Endothelial cell of umbilical vein (primary cell): ENCODE measurements around the gene KCNIP3. TPM values are rescaled to one million over a fixed set of nuclear protein-coding genes. Genes with fewer than 3 reads are reported as not detected.

Source experiments
- BruUV-seq: library from RNA; stranded (reverse); fragments of 400-500 nt; replicated peaks from 2 replicates; lab custom pipeline; 2021; lab: Mats Ljungman, UMichigan
- CTCF ChIA-PET: fragments of 300-600, 350-600 bp; sonication (Branson Sonifier 250); formaldehyde crosslinking; loops from one replicate; lab custom pipeline; 2021; ENCODE audit warnings: antibody characterized with exemption, inconsistent platforms; lab: Charles Lee
- POLR2A ChIA-PET: fragments of 300-600, 350-600 bp; sonication (Branson Sonifier 250); formaldehyde crosslinking; loops from one replicate; lab custom pipeline; 2021; ENCODE audit warnings: antibody characterized with exemption, inconsistent platforms; lab: Charles Lee
- DNase-seq: peaks from one replicate; pipeline ENCODE4 v3.0.0-alpha.2; 2011; ENCODE audit warnings: low read depth, low spot score
- FAIRE-seq: peaks from 2 replicates; lab custom pipeline; 2011; peaks lifted over from hg19 to GRCh38; lab: Jason Lieb, UNC
- H2AFZ ChIP-seq: 2 replicates; pipeline ENCODE4 v1.6.0; 2012; ENCODE audit warnings: low read depth, low read length, control low read depth, inconsistent platforms
- H3K27ac ChIP-seq: 2 replicates; pipeline ENCODE4 v1.5.1; 2011; ENCODE audit warnings: low read depth, mild to moderate bottlenecking, control low read depth, low read length, moderate library complexity; ENCODE audit not compliant: insufficient read depth
- H3K27me3 ChIP-seq, 2 experiments: 2 replicates each; pipeline versions ENCODE4 v1.6.0 to v1.6.1; 2011; ENCODE audit warnings: low read length in 2 of 2, mixed read lengths in 1 of 2; ENCODE audit not compliant: control insufficient read depth in 2 of 2, insufficient read depth in 2 of 2
- H3K36me3 ChIP-seq, 2 experiments: 2 replicates in 1 of 2; 3 replicates in 1 of 2; pipeline ENCODE4 v1.5.1; 2011; ENCODE audit warnings: low read length in 2 of 2, mild to moderate bottlenecking in 1 of 2, moderate library complexity in 1 of 2; ENCODE audit not compliant: control insufficient read depth in 2 of 2, insufficient read depth in 2 of 2; ENCODE audit errors: extremely low read depth in 1 of 2
- H3K4me1 ChIP-seq: 3 replicates; pipeline ENCODE4 v1.5.1; 2011; ENCODE audit warnings: mild to moderate bottlenecking, low read length; ENCODE audit not compliant: control insufficient read depth, insufficient read depth; ENCODE audit errors: extremely low read depth
- H3K4me2 ChIP-seq: 2 replicates; pipeline ENCODE4 v1.6.1; 2011; ENCODE audit warnings: low read length, control low read depth, mixed read lengths; ENCODE audit not compliant: insufficient read depth
- H3K4me3 ChIP-seq, 3 experiments: fragments of 200-600 bp in 1 of 3; sonication (generic), shearing (Covaris generic) in 1 of 3; replicated peaks in 1 of 3; 2 replicates each; pipeline ENCODE4 v1.5.1; 2011 to 2016; ENCODE audit warnings: control low read depth in 3 of 3, low read length in 3 of 3, mild to moderate bottlenecking in 2 of 3, inconsistent platforms in 1 of 3, low read depth in 1 of 3, moderate library complexity in 1 of 3; ENCODE audit not compliant: insufficient read depth in 1 of 3
- H3K79me2 ChIP-seq: 2 replicates; pipeline ENCODE4 v1.6.0; 2012; ENCODE audit warnings: low read length, inconsistent platforms; ENCODE audit not compliant: control insufficient read depth, insufficient read depth
- H3K9ac ChIP-seq: replicated peaks from 2 replicates; pipeline ENCODE3; 2011; ENCODE audit warnings: low read length, control low read depth; ENCODE audit not compliant: insufficient read depth; ENCODE audit errors: extremely low read depth
- H3K9me1 ChIP-seq: replicated peaks from 3 replicates; pipeline ENCODE4 v1.6.0; 2011; ENCODE audit warnings: mild to moderate bottlenecking, low read length; ENCODE audit not compliant: control insufficient read depth, insufficient read depth; ENCODE audit errors: extremely low read depth
- H3K9me3 ChIP-seq: replicated peaks from 2 replicates; pipeline ENCODE4 v1.5.1; 2012; ENCODE audit warnings: low read length, inconsistent platforms; ENCODE audit not compliant: control insufficient read depth, insufficient read depth
- H4K20me1 ChIP-seq: replicated peaks from 2 replicates; pipeline ENCODE3; 2011; ENCODE audit warnings: mild to moderate bottlenecking, low read length; ENCODE audit not compliant: control insufficient read depth, insufficient read depth; ENCODE audit errors: extremely low read depth
- EZH2 ChIP-seq: IDR thresholded peaks from 2 replicates; pipeline ENCODE4 v1.6.1; 2012; ENCODE audit warnings: borderline replicate concordance, low read depth, mild to moderate bottlenecking, moderate library complexity, low read length, inconsistent platforms; ENCODE audit not compliant: severe bottlenecking
- GATA2 ChIP-seq: IDR thresholded peaks from 2 replicates; pipeline ENCODE4 v1.7.0; 2011; ENCODE audit warnings: low read depth, mild to moderate bottlenecking, moderate library complexity, mixed read lengths, low read length; ENCODE audit not compliant: insufficient read length, insufficient read depth
- JUN ChIP-seq: IDR thresholded peaks from 2 replicates; pipeline ENCODE4 v1.6.1; 2011; ENCODE audit warnings: borderline replicate concordance, low read depth; ENCODE audit not compliant: insufficient read length, insufficient read depth
- dilution Hi-C: fragments of 300-500 bp; cut with MboI; formaldehyde crosslinking; loops from one replicate; pipeline ENCODE4 v1.15.0; 2019; ENCODE audit warnings: low sequenced_read_pairs; ENCODE audit not compliant: extremely low pct_ligation_motif_present
- intact Hi-C: fragments of 100-400 bp; cut with micrococcal nuclease; formaldehyde crosslinking; loops from one replicate; pipeline ENCODE4 v1.10.0; 2022
- polyA plus RNA-seq, 4 experiments: library from polyadenylated mRNA; depleted of rRNA in 3 of 4; stranded (reverse) in 3 of 4; unstranded in 1 of 4; fragments of >200 nt; gene quantifications; 2 replicates each; pipeline versions ENCODE4 v1.2.1 to v1.2.3, GENCODE V29; 2011 to 2012; ENCODE audit warnings: missing spikeins in 1 of 4
- total RNA-seq: library from RNA; stranded (reverse); gene quantifications from 2 replicates; pipeline ENCODE4 v1.2.3, GENCODE V29; 2021
- TF ChIP-seq, protein P1 (sequence below), 2 donors: IDR thresholded peaks; 1 replicate in 1 of 2; 2 replicates in 1 of 2; pipeline ENCODE4 v1.5.1; 2011; ENCODE audit warnings: low read length in 2 of 2, mild to moderate bottlenecking in 2 of 2, moderate library complexity in 2 of 2, control low read depth in 1 of 2, inconsistent platforms in 1 of 2, low read depth in 1 of 2; ENCODE audit not compliant: insufficient read depth in 1 of 2; ENCODE audit errors: extremely low read depth in 1 of 2
- TF ChIP-seq, protein P2 (sequence below): IDR thresholded peaks from 2 replicates; pipeline ENCODE4 v1.6.1; 2011; ENCODE audit not compliant: insufficient read depth, insufficient read length

Gene KCNIP3
- total and polyA plus RNA-seq, 2 donors (not counting 3 experiments of a cell fraction or from before 2014, with no cell fraction given): 0.12 to 0.62 TPM

DNA sequence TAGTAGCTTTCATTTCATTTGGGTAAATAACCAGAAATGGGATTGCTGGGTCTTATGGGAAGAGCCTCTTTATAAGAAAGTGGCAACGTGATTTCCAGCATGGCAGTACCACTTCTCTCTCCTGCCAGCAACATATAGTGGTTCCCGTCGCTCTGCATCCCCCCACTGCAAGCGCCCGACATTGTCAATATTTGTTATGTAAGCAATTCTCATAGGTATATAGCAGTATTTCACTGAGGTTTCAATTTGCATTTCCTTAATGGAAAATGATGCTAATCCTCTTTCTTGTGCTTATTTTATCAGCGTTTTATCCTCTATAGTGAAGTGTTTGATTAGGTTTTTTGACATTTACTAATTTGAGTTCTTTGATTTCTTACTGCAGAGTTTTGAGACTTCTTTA is 69.4 kb downstream of the KCNIP3 start:
- TF ChIP-seq, protein P1, sequence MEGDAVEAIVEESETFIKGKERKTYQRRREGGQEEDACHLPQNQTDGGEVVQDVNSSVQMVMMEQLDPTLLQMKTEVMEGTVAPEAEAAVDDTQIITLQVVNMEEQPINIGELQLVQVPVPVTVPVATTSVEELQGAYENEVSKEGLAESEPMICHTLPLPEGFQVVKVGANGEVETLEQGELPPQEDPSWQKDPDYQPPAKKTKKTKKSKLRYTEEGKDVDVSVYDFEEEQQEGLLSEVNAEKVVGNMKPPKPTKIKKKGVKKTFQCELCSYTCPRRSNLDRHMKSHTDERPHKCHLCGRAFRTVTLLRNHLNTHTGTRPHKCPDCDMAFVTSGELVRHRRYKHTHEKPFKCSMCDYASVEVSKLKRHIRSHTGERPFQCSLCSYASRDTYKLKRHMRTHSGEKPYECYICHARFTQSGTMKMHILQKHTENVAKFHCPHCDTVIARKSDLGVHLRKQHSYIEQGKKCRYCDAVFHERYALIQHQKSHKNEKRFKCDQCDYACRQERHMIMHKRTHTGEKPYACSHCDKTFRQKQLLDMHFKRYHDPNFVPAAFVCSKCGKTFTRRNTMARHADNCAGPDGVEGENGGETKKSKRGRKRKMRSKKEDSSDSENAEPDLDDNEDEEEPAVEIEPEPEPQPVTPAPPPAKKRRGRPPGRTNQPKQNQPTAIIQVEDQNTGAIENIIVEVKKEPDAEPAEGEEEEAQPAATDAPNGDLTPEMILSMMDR (IDR thresholded peaks at IDR 0.05; ENCODE audit: extremely low read depth in 1 of 2, insufficient read depth in 1 of 2, low read depth in 1 of 2, low read length in 2 of 2): no peak
- no peak for TF ChIP-seq GATA2
- TF ChIP-seq EZH2: no peak
- no peak for TF ChIP-seq JUN
- TF ChIP-seq, protein P2, sequence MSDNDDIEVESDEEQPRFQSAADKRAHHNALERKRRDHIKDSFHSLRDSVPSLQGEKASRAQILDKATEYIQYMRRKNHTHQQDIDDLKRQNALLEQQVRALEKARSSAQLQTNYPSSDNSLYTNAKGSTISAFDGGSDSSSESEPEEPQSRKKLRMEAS: no peak
- Histone ChIP-seq H3K36me3 (no peaks in the 10 kb centered on the region), H3K4me2 (no peak overlapping the region), H3K79me2 (no peaks in the 10 kb centered on the region), H3K4me1 (no peaks in the 10 kb centered on the region), H2AFZ (no peak overlapping the region), H3K4me3 (no peak overlapping the region), H3K9me3 (no peaks in the 10 kb centered on the region), H4K20me1 (no peaks in the 10 kb centered on the region), H3K9ac (no peak overlapping the region), H3K27ac (no peak overlapping the region), H3K27me3 (peaks cover 0 to 2% of the 10 kb centered on the region in 2 experiments), H3K9me1 (no peaks in the 10 kb centered on the region)
- intact Hi-C loops (no loop called here), dilution Hi-C loops (no loop called here)
- no TSS peak for BruUV-seq
- DNase-seq (no peak), FAIRE-seq (no peak)
- POLR2A ChIA-PET: no interaction called here
- CTCF ChIA-PET: interaction anchor here (1.6 kb wide), 1 partner anchor 22 kb away, joined by 4 read pairs; no protein-coding TSS in a partner anchor
